B cell (primary cell): ENCODE measurements around the gene JMJD1C. TPM values are rescaled to one million over a fixed set of nuclear protein-coding genes. Genes with fewer than 3 reads are reported as not detected.
A peak's percentile ranks its signal among the peaks of the same experiment; 100 is the strongest.

Experiments
- ATAC-seq: fragments of 200-7000 bp; cut with Tn5 transposase; one replicate; pipeline ENCODE4 v1.10.0; 2021; ENCODE audit warnings: low read depth, mild to moderate bottlenecking, moderate number of reproducible peaks, moderate library complexity
- CTCF ChIA-PET: fragments of 350-600 bp; sonication (Branson Sonifier 250); formaldehyde crosslinking; loops from one replicate; lab custom pipeline; 2021; ENCODE audit warnings: antibody characterized with exemption, inconsistent platforms; lab: Charles Lee
- POLR2A ChIA-PET: fragments of 350-600 bp; sonication (Branson Sonifier 250); formaldehyde crosslinking; loops from one replicate; lab custom pipeline; 2021; ENCODE audit warnings: antibody characterized with exemption; lab: Charles Lee
- DNase-seq: peaks from one replicate; pipeline ENCODE4 v3.0.0; 2013
- H2AFZ ChIP-seq: 2 replicates; pipeline ENCODE4 v1.6.1; 2012; ENCODE audit warnings: mild to moderate bottlenecking, low read depth, low read length; ENCODE audit not compliant: insufficient read depth, poor library complexity, severe bottlenecking
- H3K27ac ChIP-seq, 2 donors: 1 replicate in 1 of 2; 2 replicates in 1 of 2; pipeline ENCODE4 v1.5.1; 2012 to 2013; ENCODE audit warnings: low read length in 2 of 2, mild to moderate bottlenecking in 2 of 2, moderate library complexity in 1 of 2
- H3K27me3 ChIP-seq, 4 experiments: fragments of 200-600 bp in 1 of 4; sonication (generic) in 1 of 4; replicated peaks in 1 of 4; 1 replicate in 2 of 4; 2 replicates in 2 of 4; pipeline versions ENCODE4 v1.6.1 to v1.7.0; 2013 to 2016; ENCODE audit warnings: low read length in 3 of 4, mild to moderate bottlenecking in 2 of 4, mixed read lengths in 1 of 4, moderate library complexity in 1 of 4; ENCODE audit not compliant: insufficient read depth in 4 of 4, control insufficient read depth in 3 of 4; ENCODE audit errors: control extremely low read depth in 1 of 4
- H3K36me3 ChIP-seq, 2 experiments: replicated peaks in 1 of 2; 1 replicate in 1 of 2; 2 replicates in 1 of 2; pipeline versions ENCODE4 v1.6.1 to v1.7.1; 2013; ENCODE audit warnings: low read length in 1 of 2; ENCODE audit not compliant: insufficient read depth in 2 of 2, control insufficient read depth in 1 of 2; ENCODE audit errors: control extremely low read depth in 1 of 2, extremely low read depth in 1 of 2
- H3K4me1 ChIP-seq, 2 donors: fragments of 200-600 bp in 1 of 2; sonication (generic) in 1 of 2; 1 replicate in 1 of 2; 2 replicates in 1 of 2; pipeline versions ENCODE4 v1.5.1 to v1.6.1; 2013 to 2017; ENCODE audit warnings: low read length in 2 of 2; ENCODE audit not compliant: control insufficient read depth in 2 of 2, insufficient read depth in 2 of 2
- H3K4me2 ChIP-seq: replicated peaks from 2 replicates; pipeline ENCODE3; 2012; ENCODE audit warnings: mild to moderate bottlenecking, low read depth, low read length; ENCODE audit not compliant: poor library complexity, severe bottlenecking
- H3K4me3 ChIP-seq, 5 experiments: fragments of 200-600 bp in 1 of 5; sonication (generic) in 1 of 5; 1 replicate in 3 of 5; 2 replicates in 2 of 5; pipeline versions ENCODE4 v1.5.1 to v1.7.0; 2011 to 2016; ENCODE audit warnings: low read length in 4 of 5, mild to moderate bottlenecking in 4 of 5, low read depth in 2 of 5, control low read depth in 1 of 5, moderate library complexity in 1 of 5; ENCODE audit not compliant: insufficient read depth in 1 of 5; ENCODE audit errors: control extremely low read depth in 1 of 5, extremely low read depth in 1 of 5
- H3K79me2 ChIP-seq: fragments of 200-600 bp; sonication (generic); one replicate; pipeline ENCODE4 v1.6.0; 2016; ENCODE audit warnings: low read length; ENCODE audit not compliant: control insufficient read depth, insufficient read depth
- H3K9ac ChIP-seq: fragments of 200-600 bp; sonication (generic); 2 replicates; pipeline ENCODE4 v1.6.1; 2017; ENCODE audit warnings: mild to moderate bottlenecking, low read length, moderate library complexity
- H3K9me3 ChIP-seq, 3 donors: one replicate each; pipeline versions ENCODE4 v1.6.1 to v1.7.1; 2013; ENCODE audit warnings: low read length in 2 of 3; ENCODE audit not compliant: control insufficient read depth in 2 of 3, insufficient read depth in 1 of 3; ENCODE audit errors: control extremely low read depth in 1 of 3
- H4K20me1 ChIP-seq: 2 replicates; pipeline ENCODE4 v1.6.0; 2012; ENCODE audit warnings: mild to moderate bottlenecking, low read length; ENCODE audit not compliant: insufficient read depth, control insufficient read depth, poor library complexity, severe bottlenecking
- H3K27ac Mint-ChIP-seq: one replicate; pipeline ENCODE4 v1.8.0; 2021; ENCODE audit warnings: mixed read lengths
- H3K27me3 Mint-ChIP-seq: one replicate; pipeline ENCODE4 v1.8.0; 2021; ENCODE audit warnings: mixed read lengths
- H3K4me1 Mint-ChIP-seq: one replicate; pipeline ENCODE4 v1.8.0; 2021; ENCODE audit warnings: mixed read lengths
- H3K4me3 Mint-ChIP-seq: one replicate; pipeline ENCODE4 v1.8.0; 2021; ENCODE audit warnings: mixed read lengths
- H3K9me3 Mint-ChIP-seq: one replicate; pipeline ENCODE4 v1.8.0; 2022; ENCODE audit warnings: mixed read lengths; ENCODE audit not compliant: insufficient read depth
- CTCF ChIP-seq: fragments of 200-600 bp; IDR thresholded peaks from one replicate; pipeline ENCODE4 v1.8.0; 2022; ENCODE audit warnings: antibody characterized with exemption, mild to moderate bottlenecking
- EZH2 ChIP-seq: IDR thresholded peaks from 2 replicates; pipeline ENCODE4 v1.6.1; 2012; ENCODE audit warnings: borderline replicate concordance, low read depth, mild to moderate bottlenecking, moderate library complexity, low read length; ENCODE audit not compliant: insufficient read depth, poor library complexity, severe bottlenecking
- WGBS: methylation state at CpG from one replicate; pipeline ENCODE4 v1.1.5; 2013; ENCODE audit warnings: missing lambda C conversion rate; ENCODE audit not compliant: insufficient coverage; 5-methylcytosine and 5-hydroxymethylcytosine counted together
- intact Hi-C: fragments of 100-400 bp; cut with micrococcal nuclease; formaldehyde crosslinking; loops from one replicate; pipeline ENCODE4 v1.10.0; 2022
- polyA plus RNA-seq: library from polyadenylated mRNA; depleted of rRNA; stranded (reverse); fragments of >200 nt; gene quantifications from 2 replicates; pipeline ENCODE4 v1.2.3, GENCODE V29; 2012
- total RNA-seq, 2 donors: library from RNA; stranded (reverse); fragments of 120-200 nt in 1 of 2; gene quantifications; 1 replicate in 1 of 2; 2 replicates in 1 of 2; pipeline versions ENCODE4 v1.2.3 to v1.2.4, GENCODE V29; 2013 to 2022

The JMJD1C gene
- total and polyA plus RNA-seq, 2 donors (not counting 1 experiment from before 2014, with no cell fraction given) = 81.8 to 235 TPM

DNA sequence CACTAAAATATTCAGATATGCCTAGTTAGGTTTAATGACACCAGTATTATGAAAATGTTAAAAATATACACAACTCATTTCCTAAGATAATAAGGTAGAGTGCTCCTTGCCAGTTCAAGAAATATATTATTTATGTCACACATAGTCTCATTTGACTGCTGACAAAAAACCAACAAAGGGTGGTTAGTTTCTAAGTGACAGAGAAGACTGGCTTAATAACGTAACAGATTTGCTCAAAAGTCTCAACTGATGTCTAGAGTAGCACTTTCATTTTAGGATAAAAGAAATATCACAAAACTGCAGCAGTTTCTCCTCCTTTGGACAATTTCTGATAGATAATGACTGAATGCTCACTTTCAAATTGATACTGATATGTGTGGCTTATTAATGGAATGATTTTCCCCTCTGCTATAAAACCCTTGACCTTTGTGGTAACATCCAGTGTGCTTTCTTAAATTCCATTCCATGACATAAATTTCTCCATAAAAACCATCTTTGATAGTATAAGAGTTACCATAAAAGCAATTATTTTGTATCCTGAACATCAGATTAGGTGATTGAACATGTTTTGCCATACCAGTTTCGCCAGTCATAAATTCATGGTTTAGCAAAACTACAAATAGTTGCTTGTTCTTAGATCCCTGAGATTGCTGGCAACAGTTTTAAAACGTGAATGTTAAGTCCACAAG lies 238.4 kb downstream of the JMJD1C start:
- Histone ChIP-seq H3K4me3 (no peak overlapping the region), H3K4me2 (peak overlapping the region; percentile 27), H3K27me3 (no peaks in the 10 kb centered on the region), H2AFZ (no peak overlapping the region), H3K27ac (peak overlapping the region; percentile 1 to 3), H3K4me1 (peaks cover 18 to 32% of the 10 kb centered on the region in 2 donors), H3K79me2 (peaks cover 94% of the 10 kb centered on the region), H4K20me1 (peaks cover 67% of the 10 kb centered on the region), H3K36me3 (no peaks in the 10 kb centered on the region), H3K9ac (no peak overlapping the region), H3K9me3 (no peaks in the 10 kb centered on the region)
- DNase-seq = no peak
- no CpG with 5 or more reads among the region's 3 CpGs for WGBS
- Mint-ChIP-seq H3K27me3 (no peaks in the 10 kb centered on the region), H3K27ac (peak overlapping the region; percentile 65), H3K4me3 (no peak overlapping the region), H3K9me3 (no peaks in the 10 kb centered on the region), H3K4me1 (peaks cover 65% of the 10 kb centered on the region)
- no peak for TF ChIP-seq EZH2
- TF ChIP-seq CTCF = no peak
- ChIA-PET CTCF (interaction anchor here (1.3 kb wide), 1 partner anchor 11 kb away, joined by 5 read pairs; no protein-coding TSS in a partner anchor), POLR2A (interaction anchor here (0.7 kb wide), 1 partner anchor 420 kb away, joined by 5 read pairs; no protein-coding TSS in a partner anchor)
- ATAC-seq = no peak
- intact Hi-C loops = loop anchor here (1.0 to 2.0 kb wide), 2 partner anchors 8 to 13 kb away; no protein-coding TSS in a partner anchor

DNA sequence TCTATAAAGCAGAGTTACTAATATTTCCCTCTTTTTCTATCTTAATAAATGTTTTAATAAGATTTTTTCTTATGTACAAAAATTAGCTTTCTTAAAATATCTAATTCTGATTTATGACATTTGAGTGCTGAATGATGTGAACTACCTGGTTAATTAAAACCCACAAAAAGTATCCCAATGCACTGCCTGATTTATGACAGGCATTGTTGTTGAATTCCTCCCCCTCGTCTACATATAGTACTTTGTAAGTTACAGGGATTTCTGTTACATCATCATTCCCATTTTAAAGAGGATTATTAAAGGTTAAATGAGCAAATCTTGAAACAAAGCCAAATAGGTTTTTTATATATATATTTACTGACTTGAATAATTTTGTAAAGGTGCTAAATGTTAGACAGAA lies 241.5 kb downstream of the JMJD1C start:
- H3K27ac ChIP-seq = no peak overlapping the region
- H3K36me3 ChIP-seq = no peaks in the 10 kb centered on the region
- no peak overlapping the region for H3K9ac ChIP-seq
- no peak overlapping the region for H3K4me2 ChIP-seq
- DNase-seq (no peak), ATAC-seq (no peak)
- no peaks in the 10 kb centered on the region for H3K9me3 ChIP-seq
- H3K4me1 Mint-ChIP-seq = peaks cover 78% of the 10 kb centered on the region
- no peaks in the 10 kb centered on the region for H3K27me3 ChIP-seq
- peaks cover 26 to 46% of the 10 kb centered on the region in 2 donors for H3K4me1 ChIP-seq
- ChIA-PET CTCF (interaction anchor here (0.9 to 1.6 kb wide), 2 partner anchors 406 to 496 kb away, joined by 4 read pairs; no protein-coding TSS in a partner anchor), POLR2A (no interaction called here)
- H3K79me2 ChIP-seq = peaks cover 81% of the 10 kb centered on the region
- H3K9me3 Mint-ChIP-seq = no peaks in the 10 kb centered on the region
- H3K4me3 ChIP-seq = no peak overlapping the region
- no peak overlapping the region for H3K4me3 Mint-ChIP-seq
- no peak overlapping the region for H2AFZ ChIP-seq
- TF ChIP-seq CTCF (no peak), EZH2 (no peak)
- intact Hi-C loops = no loop called here
- H4K20me1 ChIP-seq = peaks cover 66% of the 10 kb centered on the region
- WGBS = no CpG with 5 or more reads among the region's 1 CpG
- no peaks in the 10 kb centered on the region for H3K27me3 Mint-ChIP-seq
- H3K27ac Mint-ChIP-seq = no peak overlapping the region
